K562 (cell line): ENCODE data around the gene LENEP. TPM values are rescaled to one million over a fixed set of nuclear protein-coding genes. Genes with fewer than 3 reads are reported as not detected.

ENCODE experiments used
- ARHGAP35 ChIP-seq: fragments of 450-650 bp; IDR thresholded peaks from 2 replicates; pipeline ENCODE4 v1.6.1; 2018; ENCODE audit not compliant: partially characterized antibody
- ARID2 ChIP-seq: fragments of 450-650 bp; IDR thresholded peaks from 2 replicates; pipeline ENCODE4 v1.6.1; 2017; ENCODE audit warnings: antibody characterized with exemption, mild to moderate bottlenecking
- BMI1 ChIP-seq: fragments of 150-350 bp; IDR thresholded peaks from 2 replicates; pipeline ENCODE4 v1.6.1; 2014; ENCODE audit warnings: low read length
- E2F6 ChIP-seq, 2 experiments: IDR thresholded peaks; 2 replicates each; pipeline ENCODE4 v1.6.1; 2011; ENCODE audit warnings: borderline replicate concordance in 1 of 2, control low read depth in 1 of 2, low read depth in 1 of 2, low read length in 1 of 2, mild to moderate bottlenecking in 1 of 2, mixed read lengths in 1 of 2, moderate library complexity in 1 of 2; ENCODE audit not compliant: insufficient read depth in 1 of 2, insufficient read length in 1 of 2, poor library complexity in 1 of 2, severe bottlenecking in 1 of 2; ENCODE audit errors: extremely low read depth in 1 of 2
- ELK1 ChIP-seq: sonication (generic); formaldehyde crosslinking; IDR thresholded peaks from 2 replicates; pipeline ENCODE4 v1.8.1; 2022; ENCODE audit warnings: missing genetic modification reagents
- MCM5 ChIP-seq: fragments of 450-650 bp; IDR thresholded peaks from 2 replicates; pipeline ENCODE4 v1.6.1; 2016; ENCODE audit warnings: low read depth
- PHB2 ChIP-seq: fragments of 450-650 bp; IDR thresholded peaks from 2 replicates; pipeline ENCODE4 v1.6.1; 2017; ENCODE audit warnings: low read depth
- ZBTB12 ChIP-seq: fragments of 250-450 bp; sonication (Bioruptor Pico); IDR thresholded peaks from 2 replicates; pipeline ENCODE4 v1.4.0; 2020
- ZNF253 ChIP-seq: fragments of 250-450 bp; sonication (Bioruptor Pico); conservative IDR thresholded peaks from 2 replicates; pipeline ENCODE4 v1.6.1; 2021; ENCODE audit warnings: mild to moderate bottlenecking
- ZNF592 ChIP-seq: fragments of 450-650 bp; IDR thresholded peaks from 2 replicates; pipeline ENCODE4 v1.6.1; 2017; ENCODE audit warnings: antibody characterized with exemption, mild to moderate bottlenecking
- ZNF699 ChIP-seq: fragments of 250-450 bp; sonication (Bioruptor Pico); IDR thresholded peaks from 2 replicates; pipeline ENCODE4 v1.8.0; 2021; ENCODE audit warnings: mild to moderate bottlenecking, moderate library complexity; ENCODE audit not compliant: insufficient replicate concordance
- polyA plus RNA-seq, 8 experiments: library from polyadenylated mRNA; depleted of rRNA in 4 of 8; stranded (reverse) in 5 of 8; unstranded in 3 of 8; fragments of >200 nt; fragmentation: Nextera tagmentation in 2 of 8; fragmentation: Illumina TruSeq in 1 of 8; extraction: Ambion mirVana in 2 of 8; extraction: Trizol in 1 of 8; gene quantifications; 2 replicates each; pipeline versions ENCODE4 v1.2.1 to v1.2.3, GENCODE V29; 2011 to 2014; ENCODE audit warnings: inconsistent platforms in 1 of 8, missing spikeins in 1 of 8
- total RNA-seq, 7 experiments: library from RNA; depleted of rRNA in 6 of 7; stranded (reverse); fragments of >200 nt in 6 of 7; fragmentation: Illumina TruSeq in 2 of 7; extraction: Trizol in 2 of 7; gene quantifications; 2 replicates each; pipeline versions ENCODE4 v1.2.1 to v1.2.3, GENCODE V29; 2011 to 2021; ENCODE audit warnings: low replicate concordance in 1 of 7
- TF ChIP-seq, protein P1 (sequence below): sonication (generic); formaldehyde crosslinking; IDR thresholded peaks from 2 replicates; pipeline ENCODE4 v1.8.0; 2022; ENCODE audit warnings: missing genetic modification reagents, mild to moderate bottlenecking, borderline replicate concordance

LENEP gene
- total and polyA plus RNA-seq, 9 of the 15 experiments (the other 6 are each of a cell fraction or from before 2014, with no cell fraction given), result 0.23 to 0.87 (median 0.67) TPM; not detected in 5

DNA sequence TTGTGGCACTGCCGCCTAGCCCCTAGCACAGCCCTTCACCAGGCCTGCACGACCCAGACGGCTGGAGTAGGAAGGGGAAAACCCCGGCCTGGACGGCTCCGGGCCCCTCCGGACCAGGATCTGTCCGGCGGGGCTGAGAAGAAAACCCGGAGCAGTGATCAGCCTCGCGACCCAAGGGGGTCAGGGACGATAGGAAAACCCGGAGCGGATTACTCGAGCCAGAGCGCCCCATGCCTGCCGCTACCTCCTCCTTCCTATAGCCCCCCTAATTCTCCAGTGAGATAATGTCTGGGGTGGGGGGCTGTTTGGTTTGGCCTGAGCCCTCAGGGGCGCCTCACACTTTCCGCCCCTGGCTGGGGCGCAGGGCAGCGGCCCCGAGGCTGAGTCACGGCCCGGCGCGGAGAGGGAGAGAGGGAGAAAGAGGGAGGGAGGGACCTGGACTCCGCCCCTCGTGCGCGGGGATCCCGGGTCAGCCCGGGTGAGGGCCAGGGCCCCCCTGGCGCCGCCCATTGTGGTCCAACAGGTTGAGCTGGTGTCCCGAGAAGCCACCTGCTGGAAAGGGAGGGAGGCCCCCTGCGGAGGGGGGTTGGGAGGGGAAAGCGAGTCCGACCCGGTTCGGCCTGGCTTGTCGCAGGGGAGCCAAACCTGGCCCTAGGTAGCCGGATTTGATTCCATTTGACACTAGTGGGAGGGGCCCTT is 7.5 kb downstream of the LENEP start (continued):
- TF ChIP-seq, protein P1, sequence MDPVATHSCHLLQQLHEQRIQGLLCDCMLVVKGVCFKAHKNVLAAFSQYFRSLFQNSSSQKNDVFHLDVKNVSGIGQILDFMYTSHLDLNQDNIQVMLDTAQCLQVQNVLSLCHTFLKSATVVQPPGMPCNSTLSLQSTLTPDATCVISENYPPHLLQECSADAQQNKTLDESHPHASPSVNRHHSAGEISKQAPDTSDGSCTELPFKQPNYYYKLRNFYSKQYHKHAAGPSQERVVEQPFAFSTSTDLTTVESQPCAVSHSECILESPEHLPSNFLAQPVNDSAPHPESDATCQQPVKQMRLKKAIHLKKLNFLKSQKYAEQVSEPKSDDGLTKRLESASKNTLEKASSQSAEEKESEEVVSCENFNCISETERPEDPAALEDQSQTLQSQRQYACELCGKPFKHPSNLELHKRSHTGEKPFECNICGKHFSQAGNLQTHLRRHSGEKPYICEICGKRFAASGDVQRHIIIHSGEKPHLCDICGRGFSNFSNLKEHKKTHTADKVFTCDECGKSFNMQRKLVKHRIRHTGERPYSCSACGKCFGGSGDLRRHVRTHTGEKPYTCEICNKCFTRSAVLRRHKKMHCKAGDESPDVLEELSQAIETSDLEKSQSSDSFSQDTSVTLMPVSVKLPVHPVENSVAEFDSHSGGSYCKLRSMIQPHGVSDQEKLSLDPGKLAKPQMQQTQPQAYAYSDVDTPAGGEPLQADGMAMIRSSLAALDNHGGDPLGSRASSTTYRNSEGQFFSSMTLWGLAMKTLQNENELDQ (CRISPR knock-in tag), result no peak
- TF ChIP-seq ZNF699 (no peak), E2F6 (IDR thresholded peaks at IDR 0.05; ENCODE audit: borderline replicate concordance in 1 of 2, extremely low read depth in 1 of 2, insufficient read depth in 1 of 2, insufficient read length in 1 of 2, low read depth in 1 of 2, low read length in 1 of 2, poor library complexity in 1 of 2, severe bottlenecking in 1 of 2) (peak in 1 of 2 experiments; percentile 66), MCM5 (no peak), ELK1 (no peak), ARID2 (peak; percentile 33; the same call in 1 of the 2 replicates), BMI1 (no peak), ARHGAP35 (no peak), ZBTB12 (CRISPR knock-in tag) (no peak), ZNF592 (peak; percentile 83), PHB2 (no peak), ZNF253 (no peak)
